Natural killer cell treated with Interleukin-12 subunit alpha and Interleukin-12 subunit beta and Interleukin-15 and Interleukin-18, amount 100 ng/mL, for 72 hours (primary cell): ENCODE measurements around the gene TRMT44. TPM values are rescaled to one million over a fixed set of nuclear protein-coding genes. Genes with fewer than 3 reads are reported as not detected.

Experiments
- ATAC-seq, 2 donors: fragments of 150-1000 bp; cut with Tn5 transposase in 1 of 2; sonication (Bioruptor Pico), chemical (Tn5 transposase) in 1 of 2; 2 replicates each; pipeline ENCODE4 v1.10.0; 2021
- DNase-seq: peaks from one replicate; pipeline ENCODE4 v3.0.0; 2022; ENCODE audit warnings: low spot score
- H3K27ac Mint-ChIP-seq, 2 donors: 1 replicate in 1 of 2; 2 replicates in 1 of 2; pipeline ENCODE4 v1.8.0; 2022; ENCODE audit warnings: mixed read lengths in 2 of 2, mild to moderate bottlenecking in 1 of 2, moderate library complexity in 1 of 2
- H3K27me3 Mint-ChIP-seq, 2 donors: 1 replicate in 1 of 2; 2 replicates in 1 of 2; pipeline ENCODE4 v1.8.0; 2022; ENCODE audit warnings: mixed read lengths in 2 of 2
- H3K36me3 Mint-ChIP-seq: one replicate; pipeline ENCODE4 v1.8.0; 2022; ENCODE audit warnings: mixed read lengths
- H3K4me1 Mint-ChIP-seq, 2 donors: 1 replicate in 1 of 2; 2 replicates in 1 of 2; pipeline ENCODE4 v1.8.0; 2022; ENCODE audit warnings: low read depth in 2 of 2, mixed read lengths in 2 of 2, mild to moderate bottlenecking in 1 of 2
- H3K4me3 Mint-ChIP-seq: one replicate; pipeline ENCODE4 v1.8.0; 2022; ENCODE audit warnings: mixed read lengths
- H3K9me3 Mint-ChIP-seq: 2 replicates; pipeline ENCODE4 v1.8.0; 2022; ENCODE audit warnings: mixed read lengths
- total RNA-seq, 2 donors: library from RNA; stranded (reverse); gene quantifications; one replicate each; pipeline ENCODE4 v1.2.3, GENCODE V29; 2022

TRMT44 gene
- total RNA-seq, 2 donors from 2014 or later: 23.8 to 57.1 TPM

DNA sequence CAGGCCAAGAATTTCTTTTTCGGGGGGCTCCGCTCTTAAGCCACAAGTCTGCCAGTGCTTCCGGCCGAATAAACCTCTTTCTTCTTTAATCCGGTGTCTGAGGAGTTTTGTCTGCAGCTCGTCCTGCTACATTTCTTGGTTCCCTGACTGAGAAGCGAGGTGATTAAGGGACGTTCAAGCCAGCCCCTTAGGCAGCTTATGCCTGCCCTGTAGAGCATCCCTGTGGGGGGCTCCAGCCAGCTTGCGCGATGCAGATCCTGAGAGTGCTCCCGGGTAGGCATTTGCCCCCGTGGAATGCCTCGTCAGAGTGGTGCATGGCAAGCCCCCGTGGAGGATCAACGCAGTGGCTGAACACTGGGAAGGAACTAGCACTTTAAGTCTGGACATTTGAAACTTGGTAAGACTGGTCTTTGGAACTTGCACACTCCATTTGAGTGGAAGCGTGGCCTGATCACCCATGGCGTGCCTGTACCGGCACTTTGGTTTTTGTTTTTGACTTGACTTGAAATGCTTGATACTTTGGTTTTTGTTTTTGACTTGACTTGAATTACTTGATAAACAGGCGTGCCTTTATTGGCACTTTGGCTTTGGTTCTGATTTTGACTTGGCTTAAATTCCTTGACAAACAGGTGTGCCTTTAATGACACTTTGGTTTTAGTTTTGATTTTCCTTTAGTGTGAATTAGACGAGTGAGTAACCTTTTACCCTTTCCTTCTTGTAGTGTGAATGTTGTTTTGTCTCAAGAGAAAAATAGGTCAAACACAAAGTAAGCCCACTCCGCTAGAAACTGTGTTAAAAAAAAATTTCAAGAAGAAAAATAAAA, 6.1 kb upstream of the TRMT44 start:
- Mint-ChIP-seq H3K4me1 (peaks cover 35 to 36% of the 10 kb centered on the region in 2 donors), H3K27me3 (no peaks in the 10 kb centered on the region), H3K27ac (peak overlapping the region; percentile 71 to 87), H3K9me3 (no peaks in the 10 kb centered on the region), H3K36me3 (no peaks in the 10 kb centered on the region), H3K4me3 (peak overlapping the region; percentile 79)
- ATAC-seq (no peak), DNase-seq (peak; percentile 26)

GRCh38 chr4:8435656-8436121, 4.9 kb upstream of the TRMT44 start:
- Mint-ChIP-seq H3K4me1 (peaks cover 41 to 46% of the 10 kb centered on the region in 2 donors), H3K27ac (peak overlapping the region; percentile 71 to 87), H3K9me3 (no peaks in the 10 kb centered on the region), H3K4me3 (peak overlapping the region; percentile 79), H3K36me3 (peaks cover 6% of the 10 kb centered on the region), H3K27me3 (no peaks in the 10 kb centered on the region)
- DNase-seq: peak; percentile 48
- ATAC-seq: peak in 1 of 2 donors; percentile 35

DNA sequence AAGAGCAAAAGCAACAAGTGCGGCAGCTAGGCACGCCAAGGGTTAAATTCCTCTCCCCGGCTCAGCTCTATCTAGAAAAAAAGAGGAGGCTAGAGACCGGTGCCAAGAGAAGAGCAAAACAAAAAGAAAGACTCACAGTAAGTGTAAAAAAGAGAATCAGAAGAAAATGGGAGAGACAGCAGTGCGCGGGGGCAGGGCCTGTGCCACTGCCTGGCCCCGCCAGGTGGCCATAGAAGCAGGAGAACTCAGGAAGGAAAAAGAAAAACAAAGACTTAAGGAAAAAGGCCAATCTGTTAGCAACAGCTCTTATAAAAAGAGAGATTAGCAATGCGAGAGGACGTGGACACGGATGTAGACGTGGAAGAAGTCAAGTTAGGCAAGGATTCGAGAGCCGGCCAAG, 3.3 kb upstream of the TRMT44 start:
- H3K27me3 Mint-ChIP-seq: no peaks in the 10 kb centered on the region
- H3K27ac Mint-ChIP-seq: no peak overlapping the region
- ATAC-seq (no peak), DNase-seq (peak; percentile 42)
- H3K4me1 Mint-ChIP-seq: peaks cover 52 to 58% of the 10 kb centered on the region in 2 donors
- H3K4me3 Mint-ChIP-seq: no peak overlapping the region
- peaks cover 6% of the 10 kb centered on the region for H3K36me3 Mint-ChIP-seq
- no peaks in the 10 kb centered on the region for H3K9me3 Mint-ChIP-seq

- ATAC-seq (no peak), DNase-seq (no peak)
- H3K27ac Mint-ChIP-seq: peak overlapping the region; percentile 99 to 100
- peak overlapping the region; percentile 99 for H3K4me3 Mint-ChIP-seq
- H3K36me3 Mint-ChIP-seq: peaks cover 6% of the 10 kb centered on the region
- H3K27me3 Mint-ChIP-seq: no peaks in the 10 kb centered on the region
- peaks cover 57 to 73% of the 10 kb centered on the region in 2 donors for H3K4me1 Mint-ChIP-seq
- no peaks in the 10 kb centered on the region for H3K9me3 Mint-ChIP-seq
Observed at GRCh38 chr4:8438743-8439142, 1.8 kb upstream of the TRMT44 start.

GRCh38 chr4:8439168-8439567, 1.4 kb upstream of the TRMT44 start:
- peaks cover 57 to 74% of the 10 kb centered on the region in 2 donors for H3K4me1 Mint-ChIP-seq
- peak overlapping the region; percentile 99 for H3K4me3 Mint-ChIP-seq
- ATAC-seq (no peak), DNase-seq (no peak)
- no peaks in the 10 kb centered on the region for H3K9me3 Mint-ChIP-seq
- H3K36me3 Mint-ChIP-seq: peaks cover 6% of the 10 kb centered on the region
- peak overlapping the region; percentile 99 to 100 for H3K27ac Mint-ChIP-seq
- H3K27me3 Mint-ChIP-seq: no peaks in the 10 kb centered on the region

GRCh38 chr4:8439914-8440491, 574 bp upstream of the TRMT44 start:
- peak; percentile 62 to 73 for ATAC-seq
- Mint-ChIP-seq H3K4me3 (peak overlapping the region; percentile 99), H3K9me3 (no peaks in the 10 kb centered on the region), H3K27me3 (no peaks in the 10 kb centered on the region), H3K27ac (peak overlapping the region; percentile 99 to 100), H3K4me1 (peaks cover 53 to 66% of the 10 kb centered on the region in 2 donors), H3K36me3 (peaks cover 6% of the 10 kb centered on the region)
- DNase-seq: peak; percentile 61

DNA sequence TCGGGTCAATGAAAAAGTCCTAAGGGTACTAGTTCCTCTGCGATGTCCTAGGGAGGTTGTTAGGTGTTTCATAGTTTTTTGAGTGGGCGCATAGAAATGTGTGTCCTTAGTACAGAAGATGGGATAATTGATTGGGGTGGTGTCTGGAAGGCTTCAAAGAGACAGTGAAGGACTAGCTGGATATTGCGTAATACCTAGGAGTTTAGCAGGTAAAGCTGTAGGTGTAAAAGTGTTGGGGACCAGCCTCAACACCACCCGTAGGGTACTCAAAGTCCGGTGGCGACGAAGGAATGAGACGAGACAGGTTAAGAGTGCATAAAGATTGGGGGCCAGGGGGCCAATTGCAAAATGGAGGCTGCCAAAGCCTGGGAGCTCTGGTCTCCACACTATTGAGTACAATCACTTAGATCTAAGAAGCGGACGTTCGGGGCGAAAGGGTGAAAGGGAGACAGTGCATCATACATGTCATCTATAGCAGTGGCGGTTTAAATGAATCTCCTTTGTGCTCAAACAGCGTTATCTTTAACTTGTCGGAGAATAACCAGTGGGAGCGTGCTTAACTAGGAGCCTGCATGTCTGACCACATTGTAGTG, 1.0 kb downstream of the TRMT44 start:
- peaks cover 53 to 54% of the 10 kb centered on the region in 2 donors for H3K4me1 Mint-ChIP-seq
- peak overlapping the region; percentile 99 for H3K4me3 Mint-ChIP-seq
- DNase-seq (peak; percentile 12), ATAC-seq (no peak)
- no peaks in the 10 kb centered on the region for H3K9me3 Mint-ChIP-seq
- peaks cover 6% of the 10 kb centered on the region for H3K36me3 Mint-ChIP-seq
- H3K27ac Mint-ChIP-seq: peak overlapping the region; percentile 99 to 100
- H3K27me3 Mint-ChIP-seq: no peaks in the 10 kb centered on the region

GRCh38 chr4:8442596-8443358, 2.2 kb downstream of the TRMT44 start:
- peak overlapping the region; percentile 22 to 35 for H3K27ac Mint-ChIP-seq
- ATAC-seq (no peak), DNase-seq (peak; percentile 28)
- peak overlapping the region; percentile 99 for H3K4me3 Mint-ChIP-seq
- peaks cover 6% of the 10 kb centered on the region for H3K36me3 Mint-ChIP-seq
- peaks cover 45 to 47% of the 10 kb centered on the region in 2 donors for H3K4me1 Mint-ChIP-seq
- no peaks in the 10 kb centered on the region for H3K9me3 Mint-ChIP-seq
- H3K27me3 Mint-ChIP-seq: no peaks in the 10 kb centered on the region

GRCh38 chr4:8443801-8444200, 3.2 kb downstream of the TRMT44 start:
- Mint-ChIP-seq H3K9me3 (no peaks in the 10 kb centered on the region), H3K4me3 (no peak overlapping the region), H3K27me3 (no peaks in the 10 kb centered on the region), H3K4me1 (peaks cover 45 to 48% of the 10 kb centered on the region in 2 donors), H3K27ac (no peak overlapping the region), H3K36me3 (peaks cover 6% of the 10 kb centered on the region)
- DNase-seq (peak; percentile 8), ATAC-seq (no peak)

- H3K27ac Mint-ChIP-seq: no peak overlapping the region
Observed at GRCh38 chr4:8446122-8446521, 5.5 kb downstream of the TRMT44 start.

DNA sequence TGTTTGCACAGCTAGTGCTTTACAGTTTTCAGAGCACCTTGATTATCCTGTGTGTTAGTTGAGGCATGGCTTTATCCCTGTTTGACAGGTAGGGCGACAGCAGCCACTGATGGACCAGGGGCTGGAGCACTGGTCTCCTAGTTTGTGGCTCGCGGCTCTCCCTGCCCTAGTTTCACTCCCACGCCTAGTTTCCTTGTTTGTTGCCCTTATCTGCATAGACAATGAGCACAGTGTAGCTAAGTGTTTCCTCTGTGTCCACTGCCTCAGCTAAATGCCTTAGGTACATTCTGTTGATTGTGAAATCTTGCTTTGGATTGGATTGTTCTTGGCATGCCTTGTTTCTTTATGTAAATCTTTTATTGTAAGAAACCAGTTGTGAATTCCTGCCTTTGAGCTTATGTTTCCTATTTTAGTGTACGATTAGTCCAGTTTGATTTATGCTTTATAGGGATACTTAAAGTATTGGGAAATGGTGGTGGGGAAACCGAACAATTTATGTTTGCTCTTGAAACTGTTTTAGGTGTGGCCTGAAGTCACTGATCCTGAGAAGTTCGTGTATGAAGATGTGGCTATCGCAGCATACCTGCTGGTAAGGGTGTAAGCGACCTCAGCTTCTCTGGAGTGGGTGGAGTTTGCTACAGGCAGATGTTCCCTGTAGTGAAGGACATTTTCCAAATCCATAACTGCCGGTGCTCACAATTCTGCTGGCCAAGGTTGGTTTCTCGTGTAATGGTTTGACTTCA, 11.0 kb downstream of the TRMT44 start:
- Mint-ChIP-seq H3K27ac (no peak overlapping the region), H3K4me1 (peaks cover 0 to 8% of the 10 kb centered on the region in 2 donors), H3K4me3 (no peak overlapping the region), H3K36me3 (peaks cover 13% of the 10 kb centered on the region), H3K27me3 (no peaks in the 10 kb centered on the region), H3K9me3 (no peaks in the 10 kb centered on the region)
- peak; percentile 3 for DNase-seq
- no peak for ATAC-seq

More at GRCh38 chr4:8446122-8446521, 5.5 kb downstream of the TRMT44 start:
- H3K9me3 Mint-ChIP-seq: no peaks in the 10 kb centered on the region
- DNase-seq: no peak
- no peak for ATAC-seq
- H3K36me3 Mint-ChIP-seq: no peaks in the 10 kb centered on the region
- no peaks in the 10 kb centered on the region for H3K27me3 Mint-ChIP-seq
- no peak overlapping the region for H3K4me3 Mint-ChIP-seq
- H3K4me1 Mint-ChIP-seq: peaks cover 27 to 32% of the 10 kb centered on the region in 2 donors

GRCh38 chr4:8453957-8454356, 13.4 kb downstream of the TRMT44 start:
- ATAC-seq: no peak
- H3K4me3 Mint-ChIP-seq: no peak overlapping the region
- H3K27me3 Mint-ChIP-seq: no peaks in the 10 kb centered on the region
- no peak overlapping the region for H3K27ac Mint-ChIP-seq
- DNase-seq: no peak
- no peaks in the 10 kb centered on the region for H3K9me3 Mint-ChIP-seq
- peaks cover 24% of the 10 kb centered on the region for H3K36me3 Mint-ChIP-seq
- peaks cover 0 to 3% of the 10 kb centered on the region in 2 donors for H3K4me1 Mint-ChIP-seq
